ENCODE results near the gene BIRC2.
A peak's percentile ranks its signal among the peaks of the same experiment; 100 is the strongest.
"Not testable (repeated sequence)": the region's sequence is repeated elsewhere in the genome, so short reads cannot be mapped to it uniquely, and the experiment has no call there.

BIRC2 gene

GRCh38 chr11:102346748-102347461, at the start of gene BIRC2:
Gene BIRC2, plus strand, starts transcription at chr11:102347214. Its CDS starts 2,641 bp downstream, at chr11:102349855.
- peak; percentile 85 to 90 for DNase-seq (ENCODE audit: low read depth in 2 of 2)

- not testable (repeated sequence) for DNase-seq (ENCODE audit: low read depth in 2 of 2)
Measured at GRCh38 chr11:102300837-102301236, 46.2 kb upstream of the BIRC2 start.

GRCh38 chr11:102302241-102302640, 44.8 kb upstream of the BIRC2 start:
- no peak for DNase-seq (ENCODE audit: low read depth in 2 of 2)

GRCh38 chr11:102304686-102305085, 42.3 kb upstream of the BIRC2 start:
- no peak for DNase-seq (ENCODE audit: low read depth in 2 of 2)

GRCh38 chr11:102305352-102306047, 41.5 kb upstream of the BIRC2 start:
- no peak for DNase-seq (ENCODE audit: low read depth in 2 of 2)

GRCh38 chr11:102306048-102306597, 40.9 kb upstream of the BIRC2 start:
- no peak for DNase-seq (ENCODE audit: low read depth in 2 of 2)

- DNase-seq (ENCODE audit: low read depth in 2 of 2) = no peak
Measured at GRCh38 chr11:102306817-102307726, 39.9 kb upstream of the BIRC2 start.

GRCh38 chr11:102307727-102308038, 39.3 kb upstream of the BIRC2 start:
- no peak for DNase-seq (ENCODE audit: low read depth in 2 of 2)

GRCh38 chr11:102309621-102310541, 37.1 kb upstream of the BIRC2 start:
- DNase-seq (ENCODE audit: low read depth in 2 of 2) = no peak

- no peak for DNase-seq (ENCODE audit: low read depth in 2 of 2)
Measured at GRCh38 chr11:102312667-102313066, 34.3 kb upstream of the BIRC2 start.

- DNase-seq (ENCODE audit: low read depth in 2 of 2) = no peak
Measured at GRCh38 chr11:102313238-102313940, 33.6 kb upstream of the BIRC2 start.

GRCh38 chr11:102314784-102315183, 32.2 kb upstream of the BIRC2 start:
- no peak for DNase-seq (ENCODE audit: low read depth in 2 of 2)

- DNase-seq (ENCODE audit: low read depth in 2 of 2) = no peak
Measured at GRCh38 chr11:102316346-102316904, 30.6 kb upstream of the BIRC2 start.

- peak; percentile 79 to 92 for DNase-seq (ENCODE audit: low read depth in 2 of 2)
Measured at GRCh38 chr11:102317099-102317767, 29.8 kb upstream of the BIRC2 start, which contains the start of gene BIRC3. Gene BIRC3, plus strand, starts transcription at chr11:102317484. Its CDS starts 7,026 bp downstream, at chr11:102324510.

- DNase-seq (ENCODE audit: low read depth in 2 of 2) = no peak
Measured at GRCh38 chr11:102317768-102318103, 29.3 kb upstream of the BIRC2 start.

GRCh38 chr11:102318469-102318868, 28.5 kb upstream of the BIRC2 start:
- peak in 1 of 2 donors; percentile 38 for DNase-seq (ENCODE audit: low read depth in 2 of 2)

- DNase-seq (ENCODE audit: low read depth in 2 of 2) = no peak
Measured at GRCh38 chr11:102319544-102319943, 27.5 kb upstream of the BIRC2 start.

- no peak for DNase-seq (ENCODE audit: low read depth in 2 of 2)
Measured at GRCh38 chr11:102320188-102320587, 26.8 kb upstream of the BIRC2 start.

- DNase-seq (ENCODE audit: low read depth in 2 of 2) = no peak
Measured at GRCh38 chr11:102320679-102321078, 26.3 kb upstream of the BIRC2 start.
